Liver (tissue), 9 donors: Measurements from ENCODE around the gene ARF1. TPM values are rescaled to one million over a fixed set of nuclear protein-coding genes. Genes with fewer than 3 reads are reported as not detected.

Experiments used
- DNase-seq: peaks from one replicate; pipeline ENCODE4 v3.0.0-alpha.2; 2017; ENCODE audit warnings: low spot score
- H3K27ac ChIP-seq, 2 donors: one replicate each; pipeline ENCODE4 v1.7.0; 2013; ENCODE audit warnings: inconsistent platforms in 2 of 2, low read length in 2 of 2, control low read depth in 1 of 2, low read depth in 1 of 2, mild to moderate bottlenecking in 1 of 2
- H3K27me3 ChIP-seq, 4 donors: one replicate each; pipeline versions ENCODE4 v1.6.1 to v1.7.0; 2013; ENCODE audit warnings: low read length in 3 of 4, inconsistent platforms in 1 of 4, mild to moderate bottlenecking in 1 of 4, moderate library complexity in 1 of 4; ENCODE audit not compliant: control insufficient read depth in 4 of 4, insufficient read depth in 4 of 4
- H3K36me3 ChIP-seq, 4 donors: one replicate each; pipeline versions ENCODE4 v1.6.1 to v1.7.0; 2013; ENCODE audit warnings: low read length in 3 of 4, mild to moderate bottlenecking in 3 of 4, low read depth in 1 of 4, moderate library complexity in 1 of 4; ENCODE audit not compliant: control insufficient read depth in 4 of 4, insufficient read depth in 3 of 4
- H3K4me1 ChIP-seq, 4 donors: one replicate each; pipeline versions ENCODE4 v1.6.1 to v1.7.0; 2013; ENCODE audit warnings: low read length in 3 of 4, mild to moderate bottlenecking in 3 of 4, moderate library complexity in 1 of 4; ENCODE audit not compliant: control insufficient read depth in 4 of 4, insufficient read depth in 4 of 4
- H3K4me3 ChIP-seq, 3 donors: one replicate each; pipeline versions ENCODE4 v1.6.1 to v1.7.0; 2013; ENCODE audit warnings: low read length in 3 of 3, control low read depth in 1 of 3, low read depth in 1 of 3, mild to moderate bottlenecking in 1 of 3
- H3K9ac ChIP-seq, 2 donors: one replicate each; pipeline ENCODE4 v1.7.0; 2013; ENCODE audit warnings: low read length in 2 of 2, mild to moderate bottlenecking in 2 of 2, moderate library complexity in 2 of 2, control low read depth in 1 of 2, low read depth in 1 of 2
- H3K9me3 ChIP-seq, 4 donors: one replicate each; pipeline versions ENCODE4 v1.6.1 to v1.7.0; 2013; ENCODE audit warnings: low read length in 3 of 4; ENCODE audit not compliant: control insufficient read depth in 4 of 4
- EGR1 ChIP-seq, 2 donors: IDR thresholded peaks; 2 replicates each; pipeline ENCODE4 v1.6.1; 2016 to 2018; ENCODE audit warnings: antibody characterized with exemption in 2 of 2, low read depth in 2 of 2
- FOXA1 ChIP-seq: IDR thresholded peaks from 2 replicates; pipeline ENCODE4 v1.6.1; 2016; ENCODE audit warnings: antibody characterized with exemption
- FOXA2 ChIP-seq: IDR thresholded peaks from 2 replicates; pipeline ENCODE4 v1.6.1; 2016; ENCODE audit warnings: antibody characterized with exemption
- GABPA ChIP-seq, 2 donors: IDR thresholded peaks in 1 of 2; conservative IDR thresholded peaks in 1 of 2; 2 replicates each; pipeline ENCODE4 v1.6.1; 2016; ENCODE audit warnings: antibody characterized with exemption in 2 of 2, mild to moderate bottlenecking in 1 of 2, moderate library complexity in 1 of 2
- HNF4A ChIP-seq, 2 donors: conservative IDR thresholded peaks; 2 replicates each; pipeline ENCODE4 v1.6.1; 2016; ENCODE audit warnings: antibody characterized with exemption in 2 of 2, mild to moderate bottlenecking in 2 of 2
- HNF4G ChIP-seq: IDR thresholded peaks from 2 replicates; pipeline ENCODE4 v1.6.1; 2016; ENCODE audit warnings: antibody characterized with exemption
- JUND ChIP-seq, 2 donors: IDR thresholded peaks; 2 replicates each; pipeline ENCODE4 v1.6.1; 2016; ENCODE audit warnings: antibody characterized with exemption in 2 of 2
- NR2F2 ChIP-seq: IDR thresholded peaks from 2 replicates; pipeline ENCODE4 v1.6.1; 2016; ENCODE audit warnings: antibody characterized with exemption
- RAD21 ChIP-seq, 2 donors: IDR thresholded peaks; 2 replicates each; pipeline ENCODE4 v1.6.1; 2016; ENCODE audit warnings: antibody characterized with exemption in 2 of 2, mild to moderate bottlenecking in 2 of 2
- RXRA ChIP-seq, 2 donors: IDR thresholded peaks; 2 replicates each; pipeline ENCODE4 v1.6.1; 2017 to 2018; ENCODE audit warnings: antibody characterized with exemption in 2 of 2, mild to moderate bottlenecking in 1 of 2
- SP1 ChIP-seq: IDR thresholded peaks from 2 replicates; pipeline ENCODE4 v1.6.1; 2018; ENCODE audit warnings: antibody characterized with exemption, mild to moderate bottlenecking
- TAF1 ChIP-seq: conservative IDR thresholded peaks from 2 replicates; pipeline ENCODE4 v1.6.1; 2016; ENCODE audit warnings: antibody characterized with exemption, mild to moderate bottlenecking
- YY1 ChIP-seq: IDR thresholded peaks from 2 replicates; pipeline ENCODE4 v1.6.1; 2016; ENCODE audit warnings: antibody characterized with exemption, mild to moderate bottlenecking
- WGBS: extraction: QIAGEN DNeasy Blood & Tissue Kit; methylation state at CpG from one replicate; pipeline ENCODE4 v1.1.7; 2013; 5-methylcytosine and 5-hydroxymethylcytosine counted together
- polyA plus RNA-seq, 2 donors: library from polyadenylated mRNA; stranded (reverse) in 1 of 2; unstranded in 1 of 2; fragments of 200-250 nt in 1 of 2; fragments of >200 nt in 1 of 2; fragmentation: Nextera tagmentation in 1 of 2; extraction: Ambion mirVana in 1 of 2; gene quantifications; one replicate each; pipeline versions ENCODE4 v1.2.1 to v1.2.3, GENCODE V29; 2013 to 2015
- total RNA-seq, 2 donors: library from RNA; depleted of rRNA; stranded (reverse); fragments of >200 nt; gene quantifications; one replicate each; pipeline ENCODE4 v1.2.3, GENCODE V29; 2014
- TF ChIP-seq, protein P1 (sequence below): fragments of 150-350 bp; IDR thresholded peaks from 2 replicates; pipeline ENCODE4 v1.5.1; 2017; ENCODE audit warnings: improper control_type of control experiment, low read depth, low read length; ENCODE audit not compliant: missing input control
- TF ChIP-seq, protein P2 (sequence below): IDR thresholded peaks from 2 replicates; pipeline ENCODE4 v1.6.1; 2016; ENCODE audit warnings: antibody characterized with exemption, mild to moderate bottlenecking
- TF ChIP-seq, protein P3 (sequence below): IDR thresholded peaks from 2 replicates; pipeline ENCODE4 v1.6.1; 2016; ENCODE audit warnings: antibody characterized with exemption
- TF ChIP-seq, protein P4 (sequence below): IDR thresholded peaks from 2 replicates; pipeline ENCODE4 v1.6.1; 2016; ENCODE audit warnings: antibody characterized with exemption
- TF ChIP-seq, protein P5 (sequence below): IDR thresholded peaks from 2 replicates; pipeline ENCODE4 v1.6.1; 2016; ENCODE audit warnings: antibody characterized with exemption
- donor health status: healthy.
- donor health status: healthy.
- donor health status: healthy.
- donor health status: healthy.
- donor health status: healthy.

ARF1 gene
- total and polyA plus RNA-seq, 4 donors, result 151 to 282 (median 213) TPM

DNA sequence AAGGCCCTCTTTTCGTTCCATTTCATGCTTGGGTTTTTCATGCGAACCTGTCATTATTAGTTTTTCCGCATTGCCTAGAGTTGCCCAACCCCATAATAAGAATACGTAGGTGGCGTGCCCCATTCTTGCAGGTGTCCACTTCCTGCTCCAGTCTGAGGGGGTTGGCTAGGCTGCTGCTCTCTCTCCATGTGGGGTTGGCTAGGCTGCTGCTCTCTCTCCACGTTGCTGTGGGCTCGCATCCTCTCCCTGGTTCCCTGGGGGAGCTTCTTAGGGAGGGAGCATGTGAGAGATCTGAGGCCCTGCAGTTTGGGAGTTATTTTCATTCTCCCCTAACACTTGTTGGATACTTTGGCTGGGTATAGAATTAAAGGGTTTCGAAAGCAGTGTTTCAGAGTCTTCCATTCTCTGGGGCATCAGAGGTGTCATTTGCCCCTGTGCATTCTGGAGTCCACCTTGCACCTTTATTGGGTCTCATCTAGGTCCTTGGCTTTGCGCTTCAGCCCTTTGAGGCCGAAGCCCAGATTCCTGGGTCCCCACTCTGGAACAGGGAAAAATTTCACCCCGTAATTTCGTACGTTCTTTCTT is 12.0 kb downstream of the ARF1 start:
- H3K4me1 ChIP-seq, result peaks cover 9 to 36% (median 21%) of the 10 kb centered on the region in 4 donors
- WGBS, result 97% methylated on average over 13 of the region's 13 CpGs
- DNase-seq, result no peak
- peaks cover 7 to 28% (median 23%) of the 10 kb centered on the region in 4 donors for H3K36me3 ChIP-seq
- peaks cover 0 to 12% (median 7%) of the 10 kb centered on the region in 4 donors for H3K9me3 ChIP-seq
- no peak overlapping the region for H3K9ac ChIP-seq
- no peak overlapping the region for H3K27ac ChIP-seq
- H3K4me3 ChIP-seq, result no peak overlapping the region
- TF ChIP-seq FOXA2, result no peak
- TF ChIP-seq HNF4G, result no peak
- TF ChIP-seq, protein P1, sequence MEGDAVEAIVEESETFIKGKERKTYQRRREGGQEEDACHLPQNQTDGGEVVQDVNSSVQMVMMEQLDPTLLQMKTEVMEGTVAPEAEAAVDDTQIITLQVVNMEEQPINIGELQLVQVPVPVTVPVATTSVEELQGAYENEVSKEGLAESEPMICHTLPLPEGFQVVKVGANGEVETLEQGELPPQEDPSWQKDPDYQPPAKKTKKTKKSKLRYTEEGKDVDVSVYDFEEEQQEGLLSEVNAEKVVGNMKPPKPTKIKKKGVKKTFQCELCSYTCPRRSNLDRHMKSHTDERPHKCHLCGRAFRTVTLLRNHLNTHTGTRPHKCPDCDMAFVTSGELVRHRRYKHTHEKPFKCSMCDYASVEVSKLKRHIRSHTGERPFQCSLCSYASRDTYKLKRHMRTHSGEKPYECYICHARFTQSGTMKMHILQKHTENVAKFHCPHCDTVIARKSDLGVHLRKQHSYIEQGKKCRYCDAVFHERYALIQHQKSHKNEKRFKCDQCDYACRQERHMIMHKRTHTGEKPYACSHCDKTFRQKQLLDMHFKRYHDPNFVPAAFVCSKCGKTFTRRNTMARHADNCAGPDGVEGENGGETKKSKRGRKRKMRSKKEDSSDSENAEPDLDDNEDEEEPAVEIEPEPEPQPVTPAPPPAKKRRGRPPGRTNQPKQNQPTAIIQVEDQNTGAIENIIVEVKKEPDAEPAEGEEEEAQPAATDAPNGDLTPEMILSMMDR, result no peak
- TF ChIP-seq FOXA1, result no peak
- TF ChIP-seq SP1, result no peak
- TF ChIP-seq, protein P2, sequence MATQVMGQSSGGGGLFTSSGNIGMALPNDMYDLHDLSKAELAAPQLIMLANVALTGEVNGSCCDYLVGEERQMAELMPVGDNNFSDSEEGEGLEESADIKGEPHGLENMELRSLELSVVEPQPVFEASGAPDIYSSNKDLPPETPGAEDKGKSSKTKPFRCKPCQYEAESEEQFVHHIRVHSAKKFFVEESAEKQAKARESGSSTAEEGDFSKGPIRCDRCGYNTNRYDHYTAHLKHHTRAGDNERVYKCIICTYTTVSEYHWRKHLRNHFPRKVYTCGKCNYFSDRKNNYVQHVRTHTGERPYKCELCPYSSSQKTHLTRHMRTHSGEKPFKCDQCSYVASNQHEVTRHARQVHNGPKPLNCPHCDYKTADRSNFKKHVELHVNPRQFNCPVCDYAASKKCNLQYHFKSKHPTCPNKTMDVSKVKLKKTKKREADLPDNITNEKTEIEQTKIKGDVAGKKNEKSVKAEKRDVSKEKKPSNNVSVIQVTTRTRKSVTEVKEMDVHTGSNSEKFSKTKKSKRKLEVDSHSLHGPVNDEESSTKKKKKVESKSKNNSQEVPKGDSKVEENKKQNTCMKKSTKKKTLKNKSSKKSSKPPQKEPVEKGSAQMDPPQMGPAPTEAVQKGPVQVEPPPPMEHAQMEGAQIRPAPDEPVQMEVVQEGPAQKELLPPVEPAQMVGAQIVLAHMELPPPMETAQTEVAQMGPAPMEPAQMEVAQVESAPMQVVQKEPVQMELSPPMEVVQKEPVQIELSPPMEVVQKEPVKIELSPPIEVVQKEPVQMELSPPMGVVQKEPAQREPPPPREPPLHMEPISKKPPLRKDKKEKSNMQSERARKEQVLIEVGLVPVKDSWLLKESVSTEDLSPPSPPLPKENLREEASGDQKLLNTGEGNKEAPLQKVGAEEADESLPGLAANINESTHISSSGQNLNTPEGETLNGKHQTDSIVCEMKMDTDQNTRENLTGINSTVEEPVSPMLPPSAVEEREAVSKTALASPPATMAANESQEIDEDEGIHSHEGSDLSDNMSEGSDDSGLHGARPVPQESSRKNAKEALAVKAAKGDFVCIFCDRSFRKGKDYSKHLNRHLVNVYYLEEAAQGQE, result no peak
- H3K27me3 ChIP-seq, result no peaks in the 10 kb centered on the region

DNA sequence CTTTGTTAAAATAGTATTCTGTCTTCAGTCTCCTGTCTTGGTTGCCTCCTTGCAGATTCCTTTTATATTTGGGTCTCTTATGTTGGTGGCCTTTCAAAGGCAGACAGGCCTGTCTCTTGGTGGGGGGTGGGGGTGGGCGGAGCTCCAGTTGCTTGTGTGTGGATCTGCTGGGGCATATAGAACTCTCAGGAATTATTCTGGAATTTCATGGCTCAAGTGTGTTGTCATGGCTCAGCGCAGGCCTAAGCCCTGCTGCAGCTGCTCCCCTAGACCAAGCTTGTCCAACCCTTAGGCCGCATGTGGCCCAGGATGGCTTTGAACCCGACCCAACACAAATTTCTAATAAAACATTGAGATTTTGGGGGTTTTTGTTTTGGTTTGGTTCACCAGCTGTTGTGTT is 12.7 kb downstream of the ARF1 start:
- no peak overlapping the region for H3K27ac ChIP-seq
- TF ChIP-seq HNF4A (conservative IDR thresholded peaks at IDR 0.05) (no peak), FOXA2 (no peak), HNF4G (no peak), YY1 (no peak), SP1 (no peak), JUND (IDR thresholded peaks at IDR 0.05) (no peak), GABPA (IDR thresholded peaks at IDR 0.05 in 1 of 2, conservative IDR thresholded peaks at IDR 0.05 in 1 of 2) (no peak), TAF1 (no peak), FOXA1 (no peak), RXRA (IDR thresholded peaks at IDR 0.05) (no peak), RAD21 (IDR thresholded peaks at IDR 0.05) (no peak), NR2F2 (no peak), EGR1 (IDR thresholded peaks at IDR 0.05; ENCODE audit: low read depth in 2 of 2) (no peak)
- TF ChIP-seq, protein P3, sequence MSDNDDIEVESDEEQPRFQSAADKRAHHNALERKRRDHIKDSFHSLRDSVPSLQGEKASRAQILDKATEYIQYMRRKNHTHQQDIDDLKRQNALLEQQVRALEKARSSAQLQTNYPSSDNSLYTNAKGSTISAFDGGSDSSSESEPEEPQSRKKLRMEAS, result no peak
- TF ChIP-seq, protein P4, sequence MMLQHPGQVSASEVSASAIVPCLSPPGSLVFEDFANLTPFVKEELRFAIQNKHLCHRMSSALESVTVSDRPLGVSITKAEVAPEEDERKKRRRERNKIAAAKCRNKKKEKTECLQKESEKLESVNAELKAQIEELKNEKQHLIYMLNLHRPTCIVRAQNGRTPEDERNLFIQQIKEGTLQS, result no peak
- TF ChIP-seq, protein P1, result no peak
- TF ChIP-seq, protein P2, result no peak
- TF ChIP-seq, protein P5, sequence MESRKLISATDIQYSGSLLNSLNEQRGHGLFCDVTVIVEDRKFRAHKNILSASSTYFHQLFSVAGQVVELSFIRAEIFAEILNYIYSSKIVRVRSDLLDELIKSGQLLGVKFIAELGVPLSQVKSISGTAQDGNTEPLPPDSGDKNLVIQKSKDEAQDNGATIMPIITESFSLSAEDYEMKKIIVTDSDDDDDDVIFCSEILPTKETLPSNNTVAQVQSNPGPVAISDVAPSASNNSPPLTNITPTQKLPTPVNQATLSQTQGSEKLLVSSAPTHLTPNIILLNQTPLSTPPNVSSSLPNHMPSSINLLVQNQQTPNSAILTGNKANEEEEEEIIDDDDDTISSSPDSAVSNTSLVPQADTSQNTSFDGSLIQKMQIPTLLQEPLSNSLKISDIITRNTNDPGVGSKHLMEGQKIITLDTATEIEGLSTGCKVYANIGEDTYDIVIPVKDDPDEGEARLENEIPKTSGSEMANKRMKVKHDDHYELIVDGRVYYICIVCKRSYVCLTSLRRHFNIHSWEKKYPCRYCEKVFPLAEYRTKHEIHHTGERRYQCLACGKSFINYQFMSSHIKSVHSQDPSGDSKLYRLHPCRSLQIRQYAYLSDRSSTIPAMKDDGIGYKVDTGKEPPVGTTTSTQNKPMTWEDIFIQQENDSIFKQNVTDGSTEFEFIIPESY, result no peak
- H3K9ac ChIP-seq, result no peak overlapping the region
- H3K27me3 ChIP-seq, result no peaks in the 10 kb centered on the region
- peaks cover 5 to 29% (median 14%) of the 10 kb centered on the region in 4 donors for H3K4me1 ChIP-seq
- 98% methylated on average over 4 of the region's 4 CpGs for WGBS
- no peak overlapping the region for H3K4me3 ChIP-seq
- peaks cover 0 to 12% (median 7%) of the 10 kb centered on the region in 4 donors for H3K9me3 ChIP-seq
- peaks cover 9 to 34% (median 23%) of the 10 kb centered on the region in 4 donors for H3K36me3 ChIP-seq
- no peak for DNase-seq
